DMS53 treated with DMSO at 0.1 percent for 48 hours (cell line): Measurements from ENCODE around the gene ZNF680.
A peak's percentile ranks its signal among the peaks of the same experiment; 100 is the strongest.
"Not testable (repeated sequence)": the region's sequence is repeated elsewhere in the genome, so short reads cannot be mapped to it uniquely, and the experiment has no call there.

Experiments used
- DNase-seq: peaks from one replicate; lab custom pipeline; 2025; ENCODE audit not compliant: unreplicated experiment; lab: John Stamatoyannopoulos, UW

The ZNF680 gene

GRCh38 chr7:64562626-64563278 lies at the start of gene ZNF680:
Gene ZNF680 (minus strand): TSS chr7:64563071. CDS start chr7:64562954, 117 bp downstream.
- peak; percentile 95 for DNase-seq

GRCh38 chr7:64612452-64612851 lies 49.6 kb upstream of the ZNF680 start:
- DNase-seq, result no peak

- no peak for DNase-seq
These were observed 48.8 kb upstream of the ZNF680 start for GRCh38 chr7:64611717-64612116.

GRCh38 chr7:64610997-64611396 lies 48.1 kb upstream of the ZNF680 start:
- no peak for DNase-seq

GRCh38 chr7:64608116-64608910 lies 45.4 kb upstream of the ZNF680 start:
- DNase-seq, result no peak

GRCh38 chr7:64606385-64606784 lies 43.5 kb upstream of the ZNF680 start:
- no peak for DNase-seq

- DNase-seq, result no peak
These were observed 40.4 kb upstream of the ZNF680 start for GRCh38 chr7:64603271-64603670.

- DNase-seq, result no peak
These were observed 39.6 kb upstream of the ZNF680 start for GRCh38 chr7:64602518-64602917.

- no peak for DNase-seq
These were observed 39.2 kb upstream of the ZNF680 start for GRCh38 chr7:64602086-64602485.

GRCh38 chr7:64599359-64599758 lies 36.5 kb upstream of the ZNF680 start:
- no peak for DNase-seq

- DNase-seq, result no peak
These were observed 28.1 kb upstream of the ZNF680 start for GRCh38 chr7:64590971-64591370.

- no peak for DNase-seq
These were observed 19.3 kb upstream of the ZNF680 start for GRCh38 chr7:64581926-64582894.

GRCh38 chr7:64581391-64581790 lies 18.5 kb upstream of the ZNF680 start:
- no peak for DNase-seq

- peak; percentile 97 for DNase-seq
These were observed 11.7 kb upstream of the ZNF680 start for GRCh38 chr7:64574540-64575099.

- DNase-seq, result not testable (repeated sequence)
These were observed 7.4 kb upstream of the ZNF680 start for GRCh38 chr7:64570284-64570605.

- DNase-seq, result peak; percentile 58
These were observed 6.8 kb upstream of the ZNF680 start for GRCh38 chr7:64569372-64570283.

- no peak for DNase-seq
These were observed 630 bp downstream of the ZNF680 start for GRCh38 chr7:64562256-64562625.

- peak; percentile 79 for DNase-seq
These were observed 3.7 kb downstream of the ZNF680 start for GRCh38 chr7:64559206-64559605.

- DNase-seq, result no peak
These were observed 4.1 kb downstream of the ZNF680 start for GRCh38 chr7:64558781-64559180.

GRCh38 chr7:64558323-64558705 lies 4.6 kb downstream of the ZNF680 start:
- DNase-seq, result no peak
